ENCODE results near the gene CRYGS.

Gene CRYGS

DNA sequence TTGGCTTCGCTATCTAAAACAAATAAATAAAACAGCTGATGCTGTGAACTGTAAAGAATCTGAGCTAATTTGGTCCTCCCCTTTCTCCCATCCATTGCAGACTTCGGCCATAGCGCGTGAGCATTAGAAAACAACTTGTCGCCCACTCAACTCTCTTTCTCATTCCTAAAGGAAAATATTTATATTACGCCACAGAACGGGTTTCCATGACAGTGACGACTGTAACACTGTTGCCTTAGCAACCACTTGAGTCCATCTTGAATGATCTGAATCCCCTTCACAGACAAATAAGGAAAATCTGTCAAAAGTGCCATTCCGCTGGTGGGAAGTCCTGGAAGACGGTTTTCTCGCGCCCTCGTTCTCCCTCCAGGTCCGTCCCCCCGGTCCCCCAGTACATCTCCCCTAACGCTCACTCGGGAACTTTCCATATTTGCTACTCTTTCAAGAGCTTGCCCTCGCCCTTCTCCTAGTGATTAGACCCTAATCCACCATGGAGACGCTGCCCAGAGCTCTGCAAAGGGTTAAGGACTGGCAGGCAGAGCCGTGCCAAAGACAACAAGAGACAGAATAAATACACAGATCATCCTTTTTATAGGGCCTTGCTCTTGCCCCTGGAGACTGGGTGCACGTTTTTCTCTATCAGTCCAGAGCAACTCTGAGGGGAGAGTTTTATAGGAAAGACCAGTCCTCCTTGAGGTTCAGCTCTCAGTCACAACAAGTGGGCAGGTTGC is 50.5 kb downstream of the CRYGS start:
- DNase-seq, result no peak

DNA sequence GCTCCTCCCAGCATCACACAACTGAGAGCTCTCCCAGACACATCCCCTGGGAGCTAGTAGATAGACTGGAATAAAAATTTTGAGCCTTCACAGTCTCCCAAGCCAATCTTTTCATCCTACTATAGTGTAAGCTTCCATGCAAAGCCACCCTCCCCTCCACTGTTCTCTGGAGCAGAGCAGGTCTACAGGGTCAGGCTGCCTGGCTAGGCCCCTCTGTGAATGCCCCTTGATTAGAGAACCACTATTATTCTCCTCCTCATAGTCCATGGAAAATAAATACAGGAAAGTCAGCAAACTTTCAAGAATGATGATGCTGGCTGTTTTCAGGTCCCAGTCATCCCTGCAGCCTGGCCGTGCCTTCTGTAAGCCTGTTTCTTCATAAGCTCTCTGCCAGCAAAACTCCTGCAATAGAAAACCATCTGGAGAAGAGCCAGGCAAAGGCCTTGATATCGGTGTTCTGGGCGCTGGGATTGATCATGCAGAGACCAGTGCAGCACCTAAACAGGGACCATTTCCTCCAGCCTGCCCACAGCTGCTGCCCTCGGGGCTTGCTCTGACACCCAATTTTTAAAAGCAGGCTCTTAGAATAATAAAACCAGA is 51.7 kb downstream of the CRYGS start:
- DNase-seq, result no peak

DNA sequence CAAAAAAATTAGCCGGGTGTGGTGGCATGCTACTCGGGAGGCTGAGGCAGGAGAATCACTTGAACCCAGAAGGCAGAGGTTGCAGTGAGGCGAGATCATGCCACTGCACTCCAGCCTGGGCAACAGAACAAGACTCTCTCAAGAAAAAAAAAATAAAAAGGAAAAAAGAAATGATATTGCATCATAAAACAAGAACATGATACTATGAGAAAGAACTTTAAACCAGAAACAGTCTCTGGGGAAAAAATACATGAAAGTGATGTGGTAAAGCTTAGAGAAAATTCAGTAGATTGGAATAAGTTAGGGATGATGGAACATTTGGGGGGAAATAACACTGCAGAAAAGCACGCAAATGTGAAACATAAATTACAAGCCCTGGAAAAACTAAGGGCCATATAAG is 54.7 kb downstream of the CRYGS start:
- no peak for DNase-seq

All from right kidney (tissue), 1 donor.